GM20000 (cell line): ENCODE measurements around the gene NOL3.
A peak's percentile ranks its signal among the peaks of the same experiment; 100 is the strongest.

Source experiments
- DNase-seq: peaks from one replicate; pipeline ENCODE4 v3.0.0; 2012; ENCODE audit warnings: low spot score
- CTCF ChIP-seq: IDR thresholded peaks from 2 replicates; pipeline ENCODE4 v1.5.1; 2012; ENCODE audit warnings: mild to moderate bottlenecking, control low read depth; ENCODE audit errors: extremely low read depth, missing control alignments

The NOL3 gene

GRCh38 chr16:67188323-67188722 is 18.0 kb downstream of the NOL3 start:
- TF ChIP-seq CTCF, result no peak
- no peak for DNase-seq

- no peak for DNase-seq
- no peak for TF ChIP-seq CTCF
Measured at GRCh38 chr16:67188798-67189197, 18.5 kb downstream of the NOL3 start.

GRCh38 chr16:67190041-67190440 is 19.7 kb downstream of the NOL3 start, which contains the start of gene EXOC3L1:
TSS of gene EXOC3L1 (minus strand) at chr16:67190136. CDS start at chr16:67189676, 460 bp downstream.
- TF ChIP-seq CTCF, result no peak

GRCh38 chr16:67190448-67191399 is 20.4 kb downstream of the NOL3 start:
- DNase-seq, result no peak
- no peak for TF ChIP-seq CTCF

More at GRCh38 chr16:67190041-67190440, 19.7 kb downstream of the NOL3 start, which contains the start of gene EXOC3L1:
- no peak for DNase-seq

- TF ChIP-seq CTCF, result no peak
- DNase-seq, result no peak
Measured at GRCh38 chr16:67191411-67191994, 21.2 kb downstream of the NOL3 start.

- TF ChIP-seq CTCF, result no peak
- DNase-seq, result peak; percentile 98
Measured at GRCh38 chr16:67191995-67192681, 21.8 kb downstream of the NOL3 start, which contains the start of gene E2F4. TSS of gene E2F4 (plus strand) at chr16:67192155. CDS start at chr16:67192228, 73 bp downstream.
